ENCODE measurements around the gene LGR5. TPM values are rescaled to one million over a fixed set of nuclear protein-coding genes. Genes with fewer than 3 reads are reported as not detected.

LGR5 gene
- total and polyA plus RNA-seq, 10 of the 15 experiments (the other 5 are each of a cell fraction or from before 2014, with no cell fraction given) = 2.1 TPM; not detected in 9

GRCh38 chr12:71592841-71593240, 153.2 kb downstream of the LGR5 start:
- in situ Hi-C loops (cut with MboI) = no loop called here
- TF ChIP-seq ESRRA (IDR thresholded peaks at IDR 0.05; ENCODE audit: low read length) (no peak), CHD4 (IDR thresholded peaks at IDR 0.05) (no peak), POLR2AphosphoS2 (IDR thresholded peaks at IDR 0.05; ENCODE audit: low read depth, low read length) (no peak), RELB (IDR thresholded peaks at IDR 0.05; ENCODE audit: low read depth) (no peak), CBX5 (IDR thresholded peaks at IDR 0.05; ENCODE audit: low read depth) (no peak), SPI1 (IDR thresholded peaks at IDR 0.05; ENCODE audit: borderline replicate concordance, insufficient read depth, low read depth, low read length) (no peak), EED (IDR thresholded peaks at IDR 0.05; ENCODE audit: low read depth) (no peak), ZNF622 (IDR thresholded peaks at IDR 0.05) (no peak)
- TF ChIP-seq, protein P1, sequence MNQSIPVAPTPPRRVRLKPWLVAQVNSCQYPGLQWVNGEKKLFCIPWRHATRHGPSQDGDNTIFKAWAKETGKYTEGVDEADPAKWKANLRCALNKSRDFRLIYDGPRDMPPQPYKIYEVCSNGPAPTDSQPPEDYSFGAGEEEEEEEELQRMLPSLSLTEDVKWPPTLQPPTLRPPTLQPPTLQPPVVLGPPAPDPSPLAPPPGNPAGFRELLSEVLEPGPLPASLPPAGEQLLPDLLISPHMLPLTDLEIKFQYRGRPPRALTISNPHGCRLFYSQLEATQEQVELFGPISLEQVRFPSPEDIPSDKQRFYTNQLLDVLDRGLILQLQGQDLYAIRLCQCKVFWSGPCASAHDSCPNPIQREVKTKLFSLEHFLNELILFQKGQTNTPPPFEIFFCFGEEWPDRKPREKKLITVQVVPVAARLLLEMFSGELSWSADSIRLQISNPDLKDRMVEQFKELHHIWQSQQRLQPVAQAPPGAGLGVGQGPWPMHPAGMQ (IDR thresholded peaks at IDR 0.05; ENCODE audit: borderline replicate concordance) = no peak
- TF ChIP-seq, protein P2, sequence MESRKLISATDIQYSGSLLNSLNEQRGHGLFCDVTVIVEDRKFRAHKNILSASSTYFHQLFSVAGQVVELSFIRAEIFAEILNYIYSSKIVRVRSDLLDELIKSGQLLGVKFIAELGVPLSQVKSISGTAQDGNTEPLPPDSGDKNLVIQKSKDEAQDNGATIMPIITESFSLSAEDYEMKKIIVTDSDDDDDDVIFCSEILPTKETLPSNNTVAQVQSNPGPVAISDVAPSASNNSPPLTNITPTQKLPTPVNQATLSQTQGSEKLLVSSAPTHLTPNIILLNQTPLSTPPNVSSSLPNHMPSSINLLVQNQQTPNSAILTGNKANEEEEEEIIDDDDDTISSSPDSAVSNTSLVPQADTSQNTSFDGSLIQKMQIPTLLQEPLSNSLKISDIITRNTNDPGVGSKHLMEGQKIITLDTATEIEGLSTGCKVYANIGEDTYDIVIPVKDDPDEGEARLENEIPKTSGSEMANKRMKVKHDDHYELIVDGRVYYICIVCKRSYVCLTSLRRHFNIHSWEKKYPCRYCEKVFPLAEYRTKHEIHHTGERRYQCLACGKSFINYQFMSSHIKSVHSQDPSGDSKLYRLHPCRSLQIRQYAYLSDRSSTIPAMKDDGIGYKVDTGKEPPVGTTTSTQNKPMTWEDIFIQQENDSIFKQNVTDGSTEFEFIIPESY (IDR thresholded peaks at IDR 0.05) = no peak
- Histone ChIP-seq H3K79me2 (ENCODE audit: control insufficient read depth, insufficient read depth, low read length) (no peaks in the 10 kb centered on the region), H3K4me2 (ENCODE audit: control insufficient read depth, insufficient read depth) (no peak overlapping the region), H3K27me3 (replicated peaks in 1 of 2; ENCODE audit: control insufficient read depth in 2 of 2, insufficient read depth in 2 of 2, low read length in 1 of 2) (no peaks in the 10 kb centered on the region; a peak in 1 of 4 replicates), H3K4me3 (no peak overlapping the region), H3K36me3 (ENCODE audit: control insufficient read depth in 2 of 2, insufficient read depth in 2 of 2, low read length in 1 of 2) (no peaks in the 10 kb centered on the region), H3K9me3 (replicated peaks; ENCODE audit: control insufficient read depth, insufficient read depth, low read length) (no peaks in the 10 kb centered on the region), H3K4me1 (ENCODE audit: control insufficient read depth, insufficient read depth, low read length) (no peaks in the 10 kb centered on the region), H4K20me1 (ENCODE audit: control insufficient read depth, insufficient read depth) (no peaks in the 10 kb centered on the region), H2AFZ (ENCODE audit: control insufficient read depth, low read depth, low read length) (no peak overlapping the region), H3K27ac (ENCODE audit: control insufficient read depth, insufficient read depth) (no peak overlapping the region), H3K9ac (ENCODE audit: control insufficient read depth, insufficient read depth, low read length) (no peak overlapping the region)
- no TSS peak for BruUV-seq (replicated peaks)
- intact Hi-C loops (cut with micrococcal nuclease; ENCODE audit: unreplicated experiment) = no loop called here
- ChIA-PET RAD21 (ENCODE audit: unreplicated experiment) (no interaction called here), CTCF (no interaction called here), SMC1A (ENCODE audit: uncharacterized antibody, unreplicated experiment) (no interaction called here), POLR2A (no interaction called here)
- no peak for ATAC-seq
- no peak for FAIRE-seq
- WGBS (ENCODE audit: insufficient coverage, insufficient replicate concordance, low lambda C conversion rate, missing lambda C conversion rate) = 0% methylated on average over 3 of the region's 3 CpGs
- no peak for DNase-seq (ENCODE audit: low read depth, low spot score)

Measured in GM12878 (cell line).